IPS-NIHi7 (cell line): ENCODE measurements around the gene STAC.
"Not testable (repeated sequence)": the region's sequence is repeated elsewhere in the genome, so short reads cannot be mapped to it uniquely, and the experiment has no call there.

ENCODE experiments used
- DNase-seq: peaks from one replicate; pipeline ENCODE4 v3.0.0; 2012; ENCODE audit warnings: mixed read lengths; ENCODE audit errors: extremely low spot score

The STAC gene

DNA sequence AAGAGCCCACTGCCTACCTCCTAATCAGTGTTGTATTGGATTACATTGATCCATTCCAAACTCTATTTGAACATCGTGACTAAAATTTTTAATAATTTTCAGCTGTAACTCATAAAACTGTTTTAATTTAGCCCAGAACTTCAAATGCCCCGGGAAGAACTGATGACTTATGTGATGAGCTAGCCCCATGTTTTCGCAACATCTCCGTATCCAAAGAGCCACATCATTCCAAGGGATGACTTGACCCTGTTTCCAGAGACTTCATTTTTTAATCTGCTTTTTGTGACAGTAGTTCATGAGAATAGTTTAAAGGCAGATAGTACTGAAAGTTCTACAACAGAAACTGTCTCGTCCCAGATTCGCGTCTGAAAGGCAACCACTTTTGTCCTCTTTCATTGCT is 97.4 kb downstream of the STAC start:
- no peak for DNase-seq

GRCh38 chr3:36480911-36481648 is 100.8 kb downstream of the STAC start:
- no peak for DNase-seq

GRCh38 chr3:36482256-36482655 is 102.0 kb downstream of the STAC start:
- DNase-seq, result no peak

GRCh38 chr3:36482880-36483279 is 102.6 kb downstream of the STAC start:
- DNase-seq, result no peak

- DNase-seq, result no peak
Measured at GRCh38 chr3:36483709-36484108, 103.4 kb downstream of the STAC start.

DNA sequence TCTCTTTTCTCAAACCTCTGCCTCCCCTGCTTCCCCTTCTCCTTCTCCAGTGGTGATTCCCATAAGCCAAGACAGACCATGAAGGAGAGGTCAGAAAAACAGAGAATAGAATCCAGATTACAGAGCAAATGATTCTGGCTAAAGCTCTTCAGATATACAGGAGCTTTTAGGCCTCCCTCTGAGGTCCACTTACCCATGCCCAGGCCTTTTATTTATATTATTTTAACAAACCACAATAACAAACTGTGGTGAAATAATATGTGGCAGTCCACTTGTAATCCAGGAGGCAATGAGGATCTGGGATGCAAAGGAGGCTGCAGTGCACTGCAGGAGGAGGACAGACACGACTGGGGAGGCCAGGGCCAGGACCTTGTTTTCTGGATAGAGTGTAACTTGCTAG is 104.1 kb downstream of the STAC start:
- no peak for DNase-seq

GRCh38 chr3:36486009-36486795 is 105.9 kb downstream of the STAC start:
- DNase-seq, result no peak

DNA sequence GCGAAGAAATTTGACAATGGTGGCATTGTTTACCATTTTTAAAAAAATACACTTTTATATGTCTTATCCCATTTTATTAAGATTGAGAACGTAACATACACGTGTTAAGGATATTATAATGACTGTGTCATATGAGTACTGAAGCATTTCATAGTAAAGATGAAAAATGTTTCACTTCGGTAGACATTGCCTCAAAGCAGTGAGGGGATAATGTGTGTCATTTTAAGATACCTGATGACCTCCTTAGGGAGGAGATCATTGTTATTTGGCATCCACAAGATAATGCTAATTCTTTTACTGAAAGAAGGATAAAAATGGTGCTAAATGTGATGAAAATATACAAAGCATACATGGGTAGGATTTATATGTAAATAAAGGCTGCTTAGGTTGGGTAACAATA is 107.3 kb downstream of the STAC start:
- no peak for DNase-seq

GRCh38 chr3:36488077-36488789 is 107.9 kb downstream of the STAC start:
- no peak for DNase-seq

- no peak for DNase-seq
Measured at GRCh38 chr3:36489101-36489500, 108.8 kb downstream of the STAC start.

GRCh38 chr3:36489679-36490425 is 109.5 kb downstream of the STAC start:
- DNase-seq, result no peak

DNA sequence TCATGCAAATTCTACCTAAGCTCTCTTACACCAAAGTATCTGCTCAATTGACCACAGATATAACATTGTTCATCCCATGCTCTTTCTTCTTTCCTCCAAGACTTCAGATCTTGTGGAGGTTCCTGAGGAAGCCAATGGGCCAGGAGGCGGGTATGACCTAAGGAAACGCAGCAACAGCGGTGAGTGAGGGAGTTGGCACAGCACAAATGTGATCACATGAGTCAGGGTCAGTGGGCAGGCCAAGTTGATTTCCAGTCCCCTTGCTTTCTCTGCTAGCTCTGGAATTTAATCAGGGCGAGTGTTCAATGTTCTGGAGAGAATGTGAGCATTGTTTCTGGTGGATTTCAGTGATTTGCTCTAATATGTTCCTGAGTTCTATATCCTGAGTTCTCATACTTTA is 112.7 kb downstream of the STAC start:
- no peak for DNase-seq

DNA sequence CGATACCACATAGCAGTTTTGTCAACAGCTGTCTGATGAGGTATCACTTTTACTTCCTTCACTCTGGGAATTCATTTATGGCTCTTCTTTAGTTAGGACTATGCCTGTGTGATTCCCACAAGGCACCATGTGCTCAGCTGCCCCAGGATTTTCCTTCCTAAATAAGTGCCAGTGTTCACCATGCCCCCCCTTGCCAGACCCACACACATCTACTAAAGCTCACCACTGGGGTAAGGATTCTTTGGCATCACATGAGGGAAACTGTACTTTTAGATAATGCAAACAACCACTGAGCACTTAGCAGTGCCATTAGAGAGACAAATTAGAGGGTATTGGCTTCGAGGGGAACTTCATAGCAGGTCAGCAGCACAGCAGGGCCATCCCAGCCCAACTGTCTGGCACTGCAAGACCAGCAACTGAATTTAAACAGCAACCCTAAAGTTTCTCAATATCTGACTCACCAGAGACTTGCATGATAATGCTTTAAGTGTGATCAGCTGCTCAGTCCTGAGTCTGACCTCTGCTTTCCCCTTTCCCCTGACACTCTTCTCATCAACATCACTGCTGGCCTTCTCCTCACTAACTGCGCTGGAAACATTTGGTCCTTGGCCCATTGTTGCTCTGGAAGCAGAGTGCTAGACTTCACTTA is 114.3 kb downstream of the STAC start:
- DNase-seq, result no peak

DNA sequence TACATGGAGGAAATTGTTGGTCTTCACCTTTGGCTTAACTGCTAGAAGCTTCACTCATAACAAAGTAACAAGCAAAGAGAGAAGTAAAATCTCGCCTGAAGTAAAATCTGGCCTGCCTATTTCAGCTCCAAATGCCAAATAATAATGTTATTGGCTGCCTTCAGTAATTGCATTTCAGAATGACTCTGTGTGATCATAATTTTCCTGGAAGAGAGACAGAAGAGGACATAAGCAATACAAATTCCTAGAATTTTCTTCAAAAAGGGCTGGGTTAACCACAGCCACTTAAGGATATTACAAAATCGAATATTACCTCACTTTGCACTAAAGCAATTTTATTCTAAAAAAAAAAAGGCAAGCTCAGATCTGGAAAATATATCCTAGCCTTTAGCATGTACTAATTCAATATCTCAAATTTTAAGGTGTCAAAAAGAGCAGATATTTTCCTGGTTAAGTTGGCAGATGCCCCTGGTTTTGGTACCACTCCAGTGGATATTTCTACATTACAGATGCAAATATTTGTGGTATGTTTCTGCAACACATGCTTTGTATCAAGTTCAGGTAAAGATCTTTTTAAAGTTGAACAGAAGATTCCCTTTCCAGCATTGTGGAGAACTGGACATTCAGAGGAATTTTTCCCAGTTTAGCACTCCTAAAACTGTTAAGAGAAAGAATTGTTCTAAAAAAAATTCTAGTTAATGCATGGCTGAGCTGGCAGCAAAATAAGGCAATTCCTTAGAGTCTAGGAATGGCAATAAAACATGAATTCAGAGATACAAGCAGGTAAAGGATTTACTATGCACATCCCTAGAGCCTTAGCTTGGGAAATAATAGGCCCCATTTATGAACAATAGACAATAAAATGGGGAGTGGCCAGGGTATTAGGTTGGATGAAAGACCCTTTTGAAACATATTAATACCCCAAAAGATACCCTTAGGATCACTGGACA is 116.7 kb downstream of the STAC start:
- no peak for DNase-seq

DNA sequence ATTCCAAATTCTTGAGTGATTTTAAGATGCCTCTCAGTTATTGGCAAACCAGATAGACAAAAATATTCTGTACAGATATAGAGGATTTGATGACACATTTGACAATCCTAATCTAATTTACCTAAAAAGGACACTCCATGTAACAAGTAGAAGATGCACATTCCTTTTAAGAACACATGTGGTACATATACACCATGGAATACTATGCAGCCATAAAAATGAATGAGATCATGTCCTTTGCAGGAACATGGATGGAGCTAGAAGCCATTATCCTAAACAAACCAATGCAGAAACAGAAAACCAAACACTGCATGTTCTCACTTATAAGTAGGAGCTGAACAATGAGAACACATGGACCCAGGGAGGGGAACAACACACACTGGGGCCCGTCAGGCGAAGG is 119.7 kb downstream of the STAC start:
- DNase-seq, result not testable (repeated sequence)

DNA sequence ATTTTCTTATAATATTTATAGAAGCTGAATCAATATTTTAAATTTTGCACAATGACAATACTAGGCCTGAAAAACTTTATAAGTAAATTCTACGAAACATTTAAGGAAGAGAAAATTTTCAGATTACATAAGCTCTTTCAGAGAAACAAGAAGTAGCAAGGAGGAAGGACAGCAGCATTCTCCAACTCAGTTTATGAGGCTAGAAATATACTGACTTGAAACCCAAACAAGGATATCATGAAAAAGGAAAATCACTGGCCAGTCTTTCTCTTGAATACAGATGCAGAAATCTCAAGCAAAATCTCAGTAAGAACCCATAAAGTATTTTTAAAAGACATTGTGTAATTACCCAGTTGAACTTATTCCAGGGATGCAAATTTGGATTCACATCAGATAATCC is 121.3 kb downstream of the STAC start:
- DNase-seq, result no peak

DNA sequence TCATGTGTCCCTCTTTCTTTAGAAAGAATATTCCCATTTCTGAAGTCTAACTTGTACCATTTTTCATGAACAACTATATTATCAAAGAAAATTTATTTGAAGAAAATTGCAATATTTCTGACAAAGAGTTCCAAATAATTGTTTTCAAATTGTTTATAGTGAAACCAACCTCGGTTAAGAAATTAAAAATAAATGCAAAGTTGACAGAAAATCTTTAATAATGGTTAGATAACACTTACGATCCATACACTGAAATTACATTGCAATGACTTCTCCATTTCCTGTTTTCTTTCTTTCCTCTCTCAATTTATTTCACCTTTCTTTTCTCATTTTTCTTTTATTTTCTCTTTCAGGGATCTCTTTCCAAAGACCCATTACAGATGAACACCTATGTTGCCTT is 125.1 kb downstream of the STAC start:
- DNase-seq, result no peak

GRCh38 chr3:36511791-36512486 is 131.6 kb downstream of the STAC start:
- no peak for DNase-seq

DNA sequence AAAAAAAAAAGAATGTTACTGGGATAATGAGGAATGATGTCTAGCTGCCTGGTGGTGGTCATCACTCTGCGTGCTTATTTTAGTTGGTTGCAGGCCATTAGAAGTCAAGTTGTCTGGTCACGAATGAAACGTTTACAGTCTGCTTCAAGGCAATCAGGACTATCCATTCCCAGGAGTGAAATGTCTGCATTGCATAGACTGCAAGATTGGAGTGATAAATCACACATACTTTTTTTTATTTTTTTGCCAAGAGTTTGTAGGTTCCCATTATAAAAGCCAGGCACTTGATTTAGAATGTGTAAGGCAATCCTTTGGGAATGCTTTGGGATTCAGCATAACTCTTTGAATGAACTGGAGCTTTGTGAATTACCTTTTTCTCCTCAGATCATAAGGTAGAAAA is 132.3 kb downstream of the STAC start:
- DNase-seq, result no peak

- no peak for DNase-seq
Measured at GRCh38 chr3:36514171-36514570, 133.9 kb downstream of the STAC start.
